GM12878 (cell line): ENCODE measurements around the gene PHLDB3.

Experiments
- CTCF ChIP-seq, 3 experiments: IDR thresholded peaks in 2 of 3; conservative IDR thresholded peaks in 1 of 3; 2 replicates each; pipeline ENCODE4 v1.5.1; 2011; ENCODE audit warnings: low read depth in 3 of 3, low read length in 3 of 3, mild to moderate bottlenecking in 3 of 3, control low read depth in 2 of 3, moderate library complexity in 2 of 3, inconsistent platforms in 1 of 3, mixed read lengths in 1 of 3; ENCODE audit not compliant: control insufficient read depth in 2 of 3, insufficient read depth in 1 of 3; ENCODE audit errors: extremely low read depth in 1 of 3
- E2F8 ChIP-seq: fragments of 450-650 bp; IDR thresholded peaks from 2 replicates; pipeline ENCODE4 v1.6.1; 2018; ENCODE audit warnings: mild to moderate bottlenecking, low read depth, moderate library complexity; ENCODE audit not compliant: partially characterized antibody
- E4F1 ChIP-seq: fragments of 450-650 bp; IDR thresholded peaks from 2 replicates; pipeline ENCODE4 v1.6.1; 2018; ENCODE audit warnings: borderline replicate concordance, mild to moderate bottlenecking; ENCODE audit not compliant: partially characterized antibody
- EGR1 ChIP-seq, 2 experiments: IDR thresholded peaks; 1 replicate in 1 of 2; 2 replicates in 1 of 2; pipeline ENCODE4 v1.6.1; 2011 to 2012; ENCODE audit warnings: low read depth in 2 of 2, low read length in 2 of 2, borderline replicate concordance in 1 of 2, mild to moderate bottlenecking in 1 of 2, moderate library complexity in 1 of 2
- EP300 ChIP-seq, 2 experiments: fragments of 150-350 bp in 1 of 2; IDR thresholded peaks; 2 replicates each; pipeline ENCODE4 v1.6.1; 2011 to 2012; ENCODE audit warnings: low read depth in 2 of 2, low read length in 2 of 2, borderline replicate concordance in 1 of 2, improper control_type of control experiment in 1 of 2, inconsistent platforms in 1 of 2; ENCODE audit not compliant: control insufficient read depth in 1 of 2
- KDM1A ChIP-seq: fragments of 200-600 bp; sonication (generic); IDR thresholded peaks from 2 replicates; pipeline ENCODE4 v1.6.1; 2016; ENCODE audit warnings: borderline replicate concordance
- POLR2A ChIP-seq: IDR thresholded peaks from 2 replicates; pipeline ENCODE4 v1.6.1; 2011; ENCODE audit warnings: low read depth, mild to moderate bottlenecking, low read length
- RAD21 ChIP-seq: IDR thresholded peaks from 2 replicates; pipeline ENCODE4 v1.6.1; 2011; ENCODE audit warnings: mild to moderate bottlenecking, low read depth, low read length, moderate library complexity; ENCODE audit not compliant: insufficient read depth
- RAD51 ChIP-seq: fragments of 450-650 bp; IDR thresholded peaks from 2 replicates; pipeline ENCODE4 v1.6.1; 2016; ENCODE audit warnings: moderate library complexity, mild to moderate bottlenecking, inconsistent platforms
- SIN3A ChIP-seq: IDR thresholded peaks from 2 replicates; pipeline ENCODE4 v1.6.1; 2012; ENCODE audit warnings: low read depth, low read length, improper control_type of control experiment
- TCF12 ChIP-seq: IDR thresholded peaks from 2 replicates; pipeline ENCODE4 v1.6.1; 2011; ENCODE audit warnings: low read depth, mild to moderate bottlenecking, low read length
- USF1 ChIP-seq: IDR thresholded peaks from 2 replicates; pipeline ENCODE4 v1.6.1; 2011; ENCODE audit warnings: borderline replicate concordance, low read depth, mild to moderate bottlenecking, moderate library complexity, mixed read lengths, low read length; ENCODE audit not compliant: insufficient read depth; ENCODE audit errors: extremely low read length
- YY1 ChIP-seq: IDR thresholded peaks from 2 replicates; pipeline ENCODE4 v1.6.1; 2011; ENCODE audit warnings: low read depth, mild to moderate bottlenecking, low read length
- ZBTB33 ChIP-seq: fragments of 450-650 bp; IDR thresholded peaks from 2 replicates; pipeline ENCODE4 v1.6.1; 2017; ENCODE audit warnings: mild to moderate bottlenecking

- TF ChIP-seq RAD51, result no peak
- TF ChIP-seq SIN3A, result no peak
- TF ChIP-seq YY1, result peak; percentile 79
- no peak for TF ChIP-seq ZBTB33
- no peak for TF ChIP-seq TCF12
- no peak for TF ChIP-seq CTCF (IDR thresholded peaks at IDR 0.05 in 2 of 3, conservative IDR thresholded peaks at IDR 0.05 in 1 of 3; ENCODE audit: control insufficient read depth in 2 of 3, extremely low read depth in 1 of 3, insufficient read depth in 1 of 3, low read depth in 3 of 3, low read length in 3 of 3)
- TF ChIP-seq RAD21, result no peak
- peak; percentile 63 for TF ChIP-seq POLR2A
- TF ChIP-seq E2F8, result no peak
- TF ChIP-seq USF1, result no peak
- TF ChIP-seq EGR1 (IDR thresholded peaks at IDR 0.05; ENCODE audit: borderline replicate concordance in 1 of 2, low read depth in 2 of 2, low read length in 2 of 2), result peak in 1 of 2 experiments; percentile 96; a peak in 2 of 3 replicates
- TF ChIP-seq E4F1, result no peak
- no peak for TF ChIP-seq EP300 (IDR thresholded peaks at IDR 0.05; ENCODE audit: borderline replicate concordance in 1 of 2, control insufficient read depth in 1 of 2, low read depth in 2 of 2, low read length in 2 of 2)
- TF ChIP-seq KDM1A, result no peak
These were observed 29.4 kb downstream of the PHLDB3 start for GRCh38 chr19:43474986-43475705.
